GM23248 (cell line): ENCODE results near the gene GPR132.

Experiments
- EZH2 ChIP-seq: fragments of 200-600 bp; sonication (generic); IDR thresholded peaks from 2 replicates; pipeline ENCODE4 v1.6.1; 2018; ENCODE audit warnings: antibody characterized with exemption, mild to moderate bottlenecking; ENCODE audit not compliant: insufficient read depth, poor library complexity, severe bottlenecking
- EZH2phosphoT487 ChIP-seq: fragments of 200-600 bp; sonication (generic); IDR thresholded peaks from 2 replicates; pipeline ENCODE4 v1.6.1; 2018; ENCODE audit warnings: antibody characterized with exemption, moderate library complexity, mild to moderate bottlenecking, low read depth; ENCODE audit not compliant: insufficient read depth

- TF ChIP-seq EZH2 = no peak
- no peak for TF ChIP-seq EZH2phosphoT487
Observed at GRCh38 chr14:105067140-105067968, 2.1 kb upstream of the GPR132 start.
